Uterus (tissue), 2 donors: Measurements from ENCODE around the gene PRR20G.
"Not testable (repeated sequence)": the region's sequence is repeated elsewhere in the genome, so short reads cannot be mapped to it uniquely, and the experiment has no call there.

Source experiments
- POLR2A ChIP-seq, 2 donors: fragments of 450-650 bp; IDR thresholded peaks; one replicate each; pipeline ENCODE4 v1.6.1; 2016; ENCODE audit warnings: antibody characterized with exemption in 2 of 2, mild to moderate bottlenecking in 1 of 2, moderate library complexity in 1 of 2
- TF ChIP-seq, protein P1 (sequence below), 4 experiments: fragments of 200-600 bp in 2 of 4; fragments of 450-650 bp in 2 of 4; sonication (generic) in 2 of 4; IDR thresholded peaks; one replicate each; pipeline ENCODE4 v1.5.1; 2016 to 2019; ENCODE audit warnings: antibody characterized with exemption in 4 of 4, mild to moderate bottlenecking in 2 of 4, moderate library complexity in 1 of 4

DNA sequence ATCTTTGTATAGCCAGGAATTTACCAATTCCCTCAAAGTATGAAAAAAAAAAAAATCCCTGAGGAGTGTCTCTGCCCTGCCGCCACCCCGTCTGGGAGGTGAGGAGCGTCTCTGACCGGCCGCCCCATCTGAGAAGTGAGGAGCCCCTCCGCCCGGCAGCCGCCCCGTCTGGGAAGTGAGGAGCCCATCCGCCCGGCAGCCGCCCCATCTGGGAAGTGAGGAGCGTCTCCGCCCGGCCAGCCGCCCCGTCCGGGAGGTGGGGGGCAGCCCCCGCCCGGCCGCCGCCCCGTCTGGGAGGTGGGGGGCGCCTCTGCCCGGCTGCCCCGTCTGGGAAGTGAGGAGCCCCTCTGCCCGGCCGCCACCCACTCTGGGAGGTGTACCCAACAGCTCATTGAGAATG is 21.0 kb upstream of the PRR20G start:
- TF ChIP-seq POLR2A (IDR thresholded peaks at IDR 0.05), result not testable (repeated sequence)
- TF ChIP-seq, protein P1, sequence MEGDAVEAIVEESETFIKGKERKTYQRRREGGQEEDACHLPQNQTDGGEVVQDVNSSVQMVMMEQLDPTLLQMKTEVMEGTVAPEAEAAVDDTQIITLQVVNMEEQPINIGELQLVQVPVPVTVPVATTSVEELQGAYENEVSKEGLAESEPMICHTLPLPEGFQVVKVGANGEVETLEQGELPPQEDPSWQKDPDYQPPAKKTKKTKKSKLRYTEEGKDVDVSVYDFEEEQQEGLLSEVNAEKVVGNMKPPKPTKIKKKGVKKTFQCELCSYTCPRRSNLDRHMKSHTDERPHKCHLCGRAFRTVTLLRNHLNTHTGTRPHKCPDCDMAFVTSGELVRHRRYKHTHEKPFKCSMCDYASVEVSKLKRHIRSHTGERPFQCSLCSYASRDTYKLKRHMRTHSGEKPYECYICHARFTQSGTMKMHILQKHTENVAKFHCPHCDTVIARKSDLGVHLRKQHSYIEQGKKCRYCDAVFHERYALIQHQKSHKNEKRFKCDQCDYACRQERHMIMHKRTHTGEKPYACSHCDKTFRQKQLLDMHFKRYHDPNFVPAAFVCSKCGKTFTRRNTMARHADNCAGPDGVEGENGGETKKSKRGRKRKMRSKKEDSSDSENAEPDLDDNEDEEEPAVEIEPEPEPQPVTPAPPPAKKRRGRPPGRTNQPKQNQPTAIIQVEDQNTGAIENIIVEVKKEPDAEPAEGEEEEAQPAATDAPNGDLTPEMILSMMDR (IDR thresholded peaks at IDR 0.05), result not testable (repeated sequence)
